Heart left ventricle (tissue), 16 donors: Measurements from ENCODE around the gene GABBR2. TPM values are rescaled to one million over a fixed set of nuclear protein-coding genes. Genes with fewer than 3 reads are reported as not detected.

Source experiments
- ATAC-seq, 4 donors: fragments of 200-7000 bp; cut with Tn5 transposase; one replicate each; pipeline ENCODE4 v1.9.1; 2020 to 2022; ENCODE audit warnings: moderate library complexity in 4 of 4, mild to moderate bottlenecking in 3 of 4, moderate number of reproducible peaks in 1 of 4
- DNase-seq, 5 donors: peaks; one replicate each; pipeline ENCODE4 v3.0.0-alpha.2; 2020
- H3K27ac ChIP-seq, 12 donors: fragments of 200-600 bp; sonication (generic) in 4 of 12; one replicate each; pipeline versions ENCODE4 v1.5.0 to v1.8.0; 2016 to 2022; ENCODE audit warnings: mild to moderate bottlenecking in 2 of 12
- H3K27me3 ChIP-seq, 9 donors: fragments of 200-600 bp; sonication (generic) in 2 of 9; one replicate each; pipeline versions ENCODE4 v1.5.1 to v1.8.0; 2016 to 2022; ENCODE audit warnings: mild to moderate bottlenecking in 3 of 9
- H3K36me3 ChIP-seq, 9 donors: fragments of 200-600 bp; sonication (generic) in 2 of 9; one replicate each; pipeline versions ENCODE4 v1.5.0 to v1.8.0; 2018 to 2022; ENCODE audit warnings: mild to moderate bottlenecking in 2 of 9
- H3K4me1 ChIP-seq, 12 donors: fragments of 200-600 bp; sonication (generic) in 4 of 12; one replicate each; pipeline versions ENCODE4 v1.5.0 to v1.8.0; 2016 to 2022; ENCODE audit warnings: mild to moderate bottlenecking in 3 of 12
- H3K4me3 ChIP-seq, 12 donors: fragments of 200-600 bp; sonication (generic) in 4 of 12; one replicate each; pipeline versions ENCODE4 v1.5.0 to v1.8.0; 2017 to 2022; ENCODE audit warnings: mild to moderate bottlenecking in 9 of 12, moderate library complexity in 4 of 12
- H3K9me3 ChIP-seq, 12 donors: fragments of 200-600 bp; sonication (generic) in 4 of 12; one replicate each; pipeline versions ENCODE4 v1.5.0 to v1.8.0; 2016 to 2022; ENCODE audit warnings: mild to moderate bottlenecking in 1 of 12
- CTCF ChIP-seq, 12 donors: fragments of 200-600 bp; sonication (generic) in 4 of 12; IDR thresholded peaks; one replicate each; pipeline versions ENCODE4 v1.5.0 to v1.8.0; 2018 to 2022; ENCODE audit warnings: antibody characterized with exemption in 12 of 12, mild to moderate bottlenecking in 5 of 12
- POLR2A ChIP-seq, 2 donors: fragments of 450-650 bp; IDR thresholded peaks; one replicate each; pipeline ENCODE4 v1.6.1; 2017; ENCODE audit warnings: antibody characterized with exemption in 2 of 2, mild to moderate bottlenecking in 2 of 2, moderate library complexity in 2 of 2
- WGBS, 4 donors: extraction: QIAGEN DNeasy Blood & Tissue Kit in 2 of 4; methylation state at CpG; one replicate each; pipeline versions ENCODE4 v1.1.5 to v1.1.7; 2013 to 2018; 5-methylcytosine and 5-hydroxymethylcytosine counted together
- intact Hi-C, 10 donors: fragments of 100-400 bp; cut with DNase I; formaldehyde crosslinking; loops; one replicate each; pipeline versions ENCODE4 v1.11.1 to v1.14.2; 2022
- polyA plus RNA-seq, 2 donors: library from polyadenylated mRNA; stranded (reverse); fragments of 200-250 nt; gene quantifications; one replicate each; pipeline ENCODE4 v1.2.3, GENCODE V29; 2013
- total RNA-seq, 9 donors: library from RNA; depleted of rRNA in 2 of 9; stranded (reverse); fragments of >200 nt in 2 of 9; fragmentation: NEBNext Ultra II Directional in 3 of 9; extraction: Animal tissue kit (Norgen Biotek cat#: 25700) in 3 of 9; gene quantifications; one replicate each; pipeline versions ENCODE4 v1.1.0 to v1.2.4, GENCODE V29; 2016 to 2023
- donor health status: ischemic (EF 13 %, LVEDD 7.1; RV severe dilation, severe dysfunction).
- donor health status: healthy with polysubstance abuse.
- donor health status: DM: no; HTN: yes; CAD: no.
- donor health status: DM: no; HTN: no; CAD: no.
- donor health status: ischemic (EF 25% LVEDD 6.9; RV normal size, moderate dysfunction).
- donor health status: ischemic (EF 25% LVEDD 5.7; RV mildly dilated, moderate dysfunction).
- donor health status: healthy.
- donor health status: DM: yes; HTN: yes; CAD: no.
- donor health status: ischemic (EF 35%, LVEDD 5.7; RV mildly dilated, moderate dysfunction).
- donor health status: nonischemic (EF 11% LVEDD 7.7; RV severe dilation, severe dysfunction).
- donor health status: DM: yes; HTN: yes; CAD: no.
- donor health status: PGD.
- donor health status: ischemic (EF 29% LVEDD 5.4; RV normal size, mild dysfunction).
- donor health status: nonischemic (EF 23%, LVEDD 6.1; RV moderate dilation, normal function).

Gene GABBR2
- total and polyA plus RNA-seq, 11 donors = 0.11 to 3.4 (median 0.58) TPM

- no peaks in the 10 kb centered on the region for H3K9me3 ChIP-seq
- H3K4me3 ChIP-seq = no peak overlapping the region
- TF ChIP-seq POLR2A (IDR thresholded peaks at IDR 0.05) = no peak
- no peak for TF ChIP-seq CTCF (IDR thresholded peaks at IDR 0.05)
- H3K4me1 ChIP-seq = no peaks in the 10 kb centered on the region
- intact Hi-C loops = no loop called here
- DNase-seq (no peak), ATAC-seq (no peak)
- H3K36me3 ChIP-seq = no peaks in the 10 kb centered on the region
- no peak overlapping the region for H3K27ac ChIP-seq
- 50 to 76% (median 54%) methylated on average over 4 of the region's 4 CpGs for WGBS, 4 donors
- peaks cover 0 to 9% (median 0%) of the 10 kb centered on the region in 9 donors for H3K27me3 ChIP-seq
Observed at GRCh38 chr9:98532147-98532546, 176.6 kb downstream of the GABBR2 start.

- no peaks in the 10 kb centered on the region for H3K4me1 ChIP-seq
- H3K27me3 ChIP-seq = peaks cover 0 to 11% (median 0%) of the 10 kb centered on the region in 9 donors
- H3K27ac ChIP-seq = no peak overlapping the region
- no peaks in the 10 kb centered on the region for H3K9me3 ChIP-seq
- no peak overlapping the region for H3K4me3 ChIP-seq
- H3K36me3 ChIP-seq = no peaks in the 10 kb centered on the region
- intact Hi-C loops = no loop called here
- 60 to 80% (median 63%) methylated on average over 4 to 6 of the region's 6 CpGs for WGBS, 4 donors
- no peak for ATAC-seq
- no peak for TF ChIP-seq CTCF (IDR thresholded peaks at IDR 0.05)
- TF ChIP-seq POLR2A (IDR thresholded peaks at IDR 0.05) = no peak
- no peak for DNase-seq
Observed at GRCh38 chr9:98530806-98531386, 177.8 kb downstream of the GABBR2 start.

GRCh38 chr9:98530275-98530674 lies 178.5 kb downstream of the GABBR2 start:
- no peaks in the 10 kb centered on the region for H3K4me1 ChIP-seq
- intact Hi-C loops = no loop called here
- ATAC-seq (no peak), DNase-seq (no peak)
- H3K27me3 ChIP-seq = peaks cover 0 to 16% (median 0%) of the 10 kb centered on the region in 9 donors
- no peaks in the 10 kb centered on the region for H3K9me3 ChIP-seq
- no peak overlapping the region for H3K27ac ChIP-seq
- H3K36me3 ChIP-seq = no peaks in the 10 kb centered on the region
- TF ChIP-seq CTCF (IDR thresholded peaks at IDR 0.05) (no peak), POLR2A (IDR thresholded peaks at IDR 0.05) (no peak)
- no peak overlapping the region for H3K4me3 ChIP-seq
- WGBS, 4 donors = 74 to 79% (median 77%) methylated on average over 8 of the region's 8 CpGs

- intact Hi-C loops = no loop called here
Observed at GRCh38 chr9:98529841-98530240, 178.9 kb downstream of the GABBR2 start.

More at GRCh38 chr9:98529841-98530240, 178.9 kb downstream of the GABBR2 start:
- 83 to 89% (median 85%) methylated on average over 7 of the region's 7 CpGs for WGBS, 4 donors
- H3K9me3 ChIP-seq = no peaks in the 10 kb centered on the region
- peaks cover 0 to 16% (median 0%) of the 10 kb centered on the region in 9 donors for H3K27me3 ChIP-seq
- ATAC-seq = no peak
- DNase-seq = no peak
- H3K4me3 ChIP-seq = no peak overlapping the region
- H3K4me1 ChIP-seq = no peaks in the 10 kb centered on the region
- TF ChIP-seq POLR2A (IDR thresholded peaks at IDR 0.05) (no peak), CTCF (IDR thresholded peaks at IDR 0.05) (no peak)
- H3K27ac ChIP-seq = no peak overlapping the region
- H3K36me3 ChIP-seq = no peaks in the 10 kb centered on the region
